OCI-LY1 (cell line): Measurements from ENCODE around the gene NPS.

Experiments used
- H2AFZ ChIP-seq: fragments of 200-600 bp; sonication (generic), shearing (Covaris generic); 2 replicates; pipeline ENCODE4 v1.6.0; 2014; ENCODE audit warnings: antibody characterized with exemption, mild to moderate bottlenecking, low read length
- H3F3A ChIP-seq: fragments of 200-600 bp; sonication (generic), shearing (Covaris generic); 2 replicates; pipeline ENCODE4 v1.6.0; 2014; ENCODE audit warnings: mild to moderate bottlenecking, antibody characterized with exemption, low read length, moderate library complexity; ENCODE audit not compliant: insufficient read depth
- H3K27ac ChIP-seq: fragments of 200-600 bp; sonication (generic); 2 replicates; pipeline ENCODE4 v1.5.1; 2014; ENCODE audit warnings: low read length, mixed run types, mild to moderate bottlenecking, low read depth; ENCODE audit not compliant: poor library complexity, severe bottlenecking
- H3K27me3 ChIP-seq: fragments of 200-600 bp; sonication (generic); 2 replicates; pipeline ENCODE4 v1.6.0; 2014; ENCODE audit warnings: antibody characterized with exemption, mild to moderate bottlenecking, low read length, moderate library complexity; ENCODE audit not compliant: insufficient read depth
- H3K36me3 ChIP-seq: fragments of 200-600 bp; sonication (generic); 2 replicates; pipeline ENCODE4 v1.6.1; 2014; ENCODE audit warnings: mild to moderate bottlenecking, antibody characterized with exemption, low read length, moderate library complexity, mixed read lengths; ENCODE audit not compliant: insufficient read depth
- H3K4me1 ChIP-seq: fragments of 200-600 bp; sonication (generic); 2 replicates; pipeline ENCODE4 v1.5.1; 2014; ENCODE audit warnings: mild to moderate bottlenecking, low read length, moderate library complexity; ENCODE audit not compliant: insufficient read depth, severe bottlenecking
- H3K4me2 ChIP-seq: fragments of 200-600 bp; sonication (generic), shearing (Covaris generic); 2 replicates; pipeline ENCODE4 v1.6.1; 2014; ENCODE audit warnings: low read length
- H3K4me3 ChIP-seq: fragments of 200-600 bp; sonication (generic); 2 replicates; pipeline ENCODE4 v1.5.1; 2014; ENCODE audit warnings: low read length, low read depth, mild to moderate bottlenecking, mixed read lengths; ENCODE audit not compliant: poor library complexity, severe bottlenecking
- H3K79me2 ChIP-seq: fragments of 200-600 bp; shearing (Covaris generic); 2 replicates; pipeline ENCODE4 v1.6.1; 2016; ENCODE audit warnings: mixed run types, low read length, mixed read lengths; ENCODE audit not compliant: insufficient read depth
- H3K9ac ChIP-seq: fragments of 200-600 bp; sonication (generic), shearing (Covaris generic); 2 replicates; pipeline ENCODE4 v1.6.1; 2014; ENCODE audit warnings: mild to moderate bottlenecking, low read length, mixed read lengths
- H3K9me2 ChIP-seq: fragments of 200-600 bp; sonication (generic), shearing (Covaris generic); 2 replicates; pipeline ENCODE4 v1.6.1; 2014; ENCODE audit warnings: low read depth, mild to moderate bottlenecking, low read length, mixed read lengths
- H3K9me3 ChIP-seq: fragments of 200-600 bp; shearing (Covaris generic); 2 replicates; pipeline ENCODE4 v1.6.1; 2014; ENCODE audit warnings: low read length, mixed read lengths
- H4K20me1 ChIP-seq: fragments of 200-600 bp; sonication (generic), shearing (Covaris generic); 2 replicates; pipeline ENCODE4 v1.6.0; 2016; ENCODE audit warnings: mild to moderate bottlenecking, low read length; ENCODE audit not compliant: insufficient read depth
- EZH2 ChIP-seq: fragments of 200-600 bp; sonication (generic), shearing (Covaris generic); IDR thresholded peaks from 2 replicates; pipeline ENCODE4 v1.8.0; 2017; ENCODE audit warnings: borderline replicate concordance, mixed run types, mild to moderate bottlenecking, antibody characterized with exemption, low read length, moderate library complexity, mixed read lengths
- TF ChIP-seq, protein P1 (sequence below): fragments of 200-600 bp; sonication (generic), shearing (Covaris generic); IDR thresholded peaks from 2 replicates; pipeline ENCODE4 v1.5.1; 2017; ENCODE audit warnings: mild to moderate bottlenecking, antibody characterized with exemption, low read length, moderate library complexity, mixed read lengths

The NPS gene

GRCh38 chr10:127576051-127576450 lies 26.9 kb downstream of the NPS start:
- H3K4me2 ChIP-seq: no peak overlapping the region
- TF ChIP-seq, protein P1, sequence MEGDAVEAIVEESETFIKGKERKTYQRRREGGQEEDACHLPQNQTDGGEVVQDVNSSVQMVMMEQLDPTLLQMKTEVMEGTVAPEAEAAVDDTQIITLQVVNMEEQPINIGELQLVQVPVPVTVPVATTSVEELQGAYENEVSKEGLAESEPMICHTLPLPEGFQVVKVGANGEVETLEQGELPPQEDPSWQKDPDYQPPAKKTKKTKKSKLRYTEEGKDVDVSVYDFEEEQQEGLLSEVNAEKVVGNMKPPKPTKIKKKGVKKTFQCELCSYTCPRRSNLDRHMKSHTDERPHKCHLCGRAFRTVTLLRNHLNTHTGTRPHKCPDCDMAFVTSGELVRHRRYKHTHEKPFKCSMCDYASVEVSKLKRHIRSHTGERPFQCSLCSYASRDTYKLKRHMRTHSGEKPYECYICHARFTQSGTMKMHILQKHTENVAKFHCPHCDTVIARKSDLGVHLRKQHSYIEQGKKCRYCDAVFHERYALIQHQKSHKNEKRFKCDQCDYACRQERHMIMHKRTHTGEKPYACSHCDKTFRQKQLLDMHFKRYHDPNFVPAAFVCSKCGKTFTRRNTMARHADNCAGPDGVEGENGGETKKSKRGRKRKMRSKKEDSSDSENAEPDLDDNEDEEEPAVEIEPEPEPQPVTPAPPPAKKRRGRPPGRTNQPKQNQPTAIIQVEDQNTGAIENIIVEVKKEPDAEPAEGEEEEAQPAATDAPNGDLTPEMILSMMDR: no peak
- H3K9me2 ChIP-seq: no peaks in the 10 kb centered on the region
- H3K9me3 ChIP-seq: no peaks in the 10 kb centered on the region
- H3K36me3 ChIP-seq: no peaks in the 10 kb centered on the region
- H3K27me3 ChIP-seq: no peaks in the 10 kb centered on the region
- no peaks in the 10 kb centered on the region for H3K4me1 ChIP-seq
- no peaks in the 10 kb centered on the region for H3F3A ChIP-seq
- no peak overlapping the region for H3K27ac ChIP-seq
- H3K79me2 ChIP-seq: no peaks in the 10 kb centered on the region
- H3K9ac ChIP-seq: no peak overlapping the region
- no peak overlapping the region for H3K4me3 ChIP-seq
- no peak overlapping the region for H2AFZ ChIP-seq
- H4K20me1 ChIP-seq: no peaks in the 10 kb centered on the region

GRCh38 chr10:127576740-127577161 lies 27.6 kb downstream of the NPS start:
- Histone ChIP-seq H3K9ac (no peak overlapping the region), H3K9me2 (no peaks in the 10 kb centered on the region), H2AFZ (no peak overlapping the region), H3K4me3 (no peak overlapping the region), H3K27ac (no peak overlapping the region), H3K36me3 (no peaks in the 10 kb centered on the region), H3K4me1 (no peaks in the 10 kb centered on the region), H3K27me3 (no peaks in the 10 kb centered on the region), H4K20me1 (no peaks in the 10 kb centered on the region), H3K4me2 (no peak overlapping the region), H3K79me2 (no peaks in the 10 kb centered on the region), H3K9me3 (no peaks in the 10 kb centered on the region), H3F3A (no peaks in the 10 kb centered on the region)
- TF ChIP-seq EZH2: no peak
- TF ChIP-seq, protein P1: no peak

GRCh38 chr10:127577376-127578258 lies 28.5 kb downstream of the NPS start:
- H3K27ac ChIP-seq: no peak overlapping the region

More at GRCh38 chr10:127577376-127578258, 28.5 kb downstream of the NPS start:
- no peaks in the 10 kb centered on the region for H3K9me3 ChIP-seq
- H3K4me3 ChIP-seq: no peak overlapping the region
- no peaks in the 10 kb centered on the region for H3K27me3 ChIP-seq
- H2AFZ ChIP-seq: no peak overlapping the region
- H3K9me2 ChIP-seq: no peaks in the 10 kb centered on the region
- H3K36me3 ChIP-seq: no peaks in the 10 kb centered on the region
- H3K9ac ChIP-seq: no peak overlapping the region
- H3K79me2 ChIP-seq: no peaks in the 10 kb centered on the region
- no peaks in the 10 kb centered on the region for H3K4me1 ChIP-seq
- H3K4me2 ChIP-seq: no peak overlapping the region
- TF ChIP-seq EZH2: no peak
- TF ChIP-seq, protein P1: peak; percentile 37; the same call in 1 of the 2 replicates
- no peaks in the 10 kb centered on the region for H4K20me1 ChIP-seq
- H3F3A ChIP-seq: no peaks in the 10 kb centered on the region
